Endothelial cell of umbilical vein (primary cell): ENCODE results near the gene SEPTIN7. TPM values are rescaled to one million over a fixed set of nuclear protein-coding genes. Genes with fewer than 3 reads are reported as not detected.

ENCODE experiments used
- BruUV-seq: library from RNA; stranded (reverse); fragments of 400-500 nt; replicated peaks from 2 replicates; lab custom pipeline; 2021; lab: Mats Ljungman, UMichigan
- CTCF ChIA-PET: fragments of 300-600, 350-600 bp; sonication (Branson Sonifier 250); formaldehyde crosslinking; loops from one replicate; lab custom pipeline; 2021; ENCODE audit warnings: antibody characterized with exemption, inconsistent platforms; lab: Charles Lee
- POLR2A ChIA-PET: fragments of 300-600, 350-600 bp; sonication (Branson Sonifier 250); formaldehyde crosslinking; loops from one replicate; lab custom pipeline; 2021; ENCODE audit warnings: antibody characterized with exemption, inconsistent platforms; lab: Charles Lee
- DNase-seq: peaks from one replicate; pipeline ENCODE4 v3.0.0-alpha.2; 2011; ENCODE audit warnings: low read depth, low spot score
- FAIRE-seq: peaks from 2 replicates; lab custom pipeline; 2011; peaks lifted over from hg19 to GRCh38; lab: Jason Lieb, UNC
- H2AFZ ChIP-seq: 2 replicates; pipeline ENCODE4 v1.6.0; 2012; ENCODE audit warnings: low read depth, low read length, control low read depth, inconsistent platforms
- H3K27ac ChIP-seq: 2 replicates; pipeline ENCODE4 v1.5.1; 2011; ENCODE audit warnings: low read depth, mild to moderate bottlenecking, control low read depth, low read length, moderate library complexity; ENCODE audit not compliant: insufficient read depth
- H3K27me3 ChIP-seq, 2 experiments: 2 replicates each; pipeline versions ENCODE4 v1.6.0 to v1.6.1; 2011; ENCODE audit warnings: low read length in 2 of 2, mixed read lengths in 1 of 2; ENCODE audit not compliant: control insufficient read depth in 2 of 2, insufficient read depth in 2 of 2
- H3K36me3 ChIP-seq, 2 experiments: 2 replicates in 1 of 2; 3 replicates in 1 of 2; pipeline ENCODE4 v1.5.1; 2011; ENCODE audit warnings: low read length in 2 of 2, mild to moderate bottlenecking in 1 of 2, moderate library complexity in 1 of 2; ENCODE audit not compliant: control insufficient read depth in 2 of 2, insufficient read depth in 2 of 2; ENCODE audit errors: extremely low read depth in 1 of 2
- H3K4me1 ChIP-seq: 3 replicates; pipeline ENCODE4 v1.5.1; 2011; ENCODE audit warnings: mild to moderate bottlenecking, low read length; ENCODE audit not compliant: control insufficient read depth, insufficient read depth; ENCODE audit errors: extremely low read depth
- H3K4me2 ChIP-seq: 2 replicates; pipeline ENCODE4 v1.6.1; 2011; ENCODE audit warnings: low read length, control low read depth, mixed read lengths; ENCODE audit not compliant: insufficient read depth
- H3K4me3 ChIP-seq, 3 experiments: fragments of 200-600 bp in 1 of 3; sonication (generic), shearing (Covaris generic) in 1 of 3; replicated peaks in 1 of 3; 2 replicates each; pipeline ENCODE4 v1.5.1; 2011 to 2016; ENCODE audit warnings: control low read depth in 3 of 3, low read length in 3 of 3, mild to moderate bottlenecking in 2 of 3, inconsistent platforms in 1 of 3, low read depth in 1 of 3, moderate library complexity in 1 of 3; ENCODE audit not compliant: insufficient read depth in 1 of 3
- H3K79me2 ChIP-seq: 2 replicates; pipeline ENCODE4 v1.6.0; 2012; ENCODE audit warnings: low read length, inconsistent platforms; ENCODE audit not compliant: control insufficient read depth, insufficient read depth
- H3K9ac ChIP-seq: replicated peaks from 2 replicates; pipeline ENCODE3; 2011; ENCODE audit warnings: low read length, control low read depth; ENCODE audit not compliant: insufficient read depth; ENCODE audit errors: extremely low read depth
- H3K9me1 ChIP-seq: replicated peaks from 3 replicates; pipeline ENCODE4 v1.6.0; 2011; ENCODE audit warnings: mild to moderate bottlenecking, low read length; ENCODE audit not compliant: control insufficient read depth, insufficient read depth; ENCODE audit errors: extremely low read depth
- H3K9me3 ChIP-seq: replicated peaks from 2 replicates; pipeline ENCODE4 v1.5.1; 2012; ENCODE audit warnings: low read length, inconsistent platforms; ENCODE audit not compliant: control insufficient read depth, insufficient read depth
- H4K20me1 ChIP-seq: replicated peaks from 2 replicates; pipeline ENCODE3; 2011; ENCODE audit warnings: mild to moderate bottlenecking, low read length; ENCODE audit not compliant: control insufficient read depth, insufficient read depth; ENCODE audit errors: extremely low read depth
- CTCF ChIP-seq, 2 donors: IDR thresholded peaks; 1 replicate in 1 of 2; 2 replicates in 1 of 2; pipeline ENCODE4 v1.5.1; 2011; ENCODE audit warnings: low read length in 2 of 2, mild to moderate bottlenecking in 2 of 2, moderate library complexity in 2 of 2, control low read depth in 1 of 2, inconsistent platforms in 1 of 2, low read depth in 1 of 2; ENCODE audit not compliant: insufficient read depth in 1 of 2; ENCODE audit errors: extremely low read depth in 1 of 2
- EZH2 ChIP-seq: IDR thresholded peaks from 2 replicates; pipeline ENCODE4 v1.6.1; 2012; ENCODE audit warnings: borderline replicate concordance, low read depth, mild to moderate bottlenecking, moderate library complexity, low read length, inconsistent platforms; ENCODE audit not compliant: severe bottlenecking
- FOS ChIP-seq: IDR thresholded peaks from 2 replicates; pipeline ENCODE4 v1.6.1; 2011; ENCODE audit warnings: mild to moderate bottlenecking, low read length, moderate library complexity, borderline replicate concordance; ENCODE audit not compliant: insufficient read depth
- GATA2 ChIP-seq: IDR thresholded peaks from 2 replicates; pipeline ENCODE4 v1.7.0; 2011; ENCODE audit warnings: low read depth, mild to moderate bottlenecking, moderate library complexity, mixed read lengths, low read length; ENCODE audit not compliant: insufficient read length, insufficient read depth
- JUN ChIP-seq: IDR thresholded peaks from 2 replicates; pipeline ENCODE4 v1.6.1; 2011; ENCODE audit warnings: borderline replicate concordance, low read depth; ENCODE audit not compliant: insufficient read length, insufficient read depth
- MAX ChIP-seq: IDR thresholded peaks from 2 replicates; pipeline ENCODE4 v1.6.1; 2011; ENCODE audit not compliant: insufficient read depth, insufficient read length
- MYC ChIP-seq: IDR thresholded peaks from one replicate; pipeline ENCODE4 v1.6.1; 2011; ENCODE audit warnings: mild to moderate bottlenecking, low read depth, low read length
- POLR2A ChIP-seq: IDR thresholded peaks from 2 replicates; pipeline ENCODE4 v1.6.1; 2012; ENCODE audit warnings: low read depth, mild to moderate bottlenecking, control low read depth, low read length
- POLR2AphosphoS5 ChIP-seq: IDR thresholded peaks from 2 replicates; pipeline ENCODE4 v1.6.1; 2012; ENCODE audit warnings: low read depth, mild to moderate bottlenecking, control low read depth, low read length, moderate library complexity; ENCODE audit not compliant: insufficient read depth
- dilution Hi-C: fragments of 300-500 bp; cut with MboI; formaldehyde crosslinking; loops from one replicate; pipeline ENCODE4 v1.15.0; 2019; ENCODE audit warnings: low sequenced_read_pairs; ENCODE audit not compliant: extremely low pct_ligation_motif_present
- intact Hi-C: fragments of 100-400 bp; cut with micrococcal nuclease; formaldehyde crosslinking; loops from one replicate; pipeline ENCODE4 v1.10.0; 2022
- polyA plus RNA-seq, 4 experiments: library from polyadenylated mRNA; depleted of rRNA in 3 of 4; stranded (reverse) in 3 of 4; unstranded in 1 of 4; fragments of >200 nt; gene quantifications; 2 replicates each; pipeline versions ENCODE4 v1.2.1 to v1.2.3, GENCODE V29; 2011 to 2012; ENCODE audit warnings: missing spikeins in 1 of 4
- total RNA-seq: library from RNA; stranded (reverse); gene quantifications from 2 replicates; pipeline ENCODE4 v1.2.3, GENCODE V29; 2021

Gene SEPTIN7
- total and polyA plus RNA-seq, 2 donors (not counting 3 experiments of a cell fraction or from before 2014, with no cell fraction given) = 73.6 to 228 TPM

DNA sequence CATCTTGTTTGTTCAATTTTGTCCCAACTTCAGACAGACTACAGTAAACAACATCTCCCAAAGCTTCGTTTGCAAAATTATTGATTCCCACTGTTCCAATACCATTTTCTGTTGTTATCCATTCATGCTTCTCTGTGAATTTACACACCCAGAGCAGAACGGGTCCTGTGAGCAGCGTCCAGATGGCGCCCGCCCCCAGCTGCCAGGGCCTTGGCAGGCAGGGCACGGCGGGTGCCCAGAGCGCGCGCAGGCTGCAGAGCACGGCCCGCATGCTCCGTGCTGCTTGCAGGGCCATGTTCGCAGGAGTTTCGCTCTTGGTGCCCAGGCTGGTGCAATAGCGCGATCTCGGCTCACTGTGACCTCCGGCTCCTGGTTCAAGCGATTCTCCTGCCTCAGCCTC, 32.5 kb upstream of the SEPTIN7 start:
- H4K20me1 ChIP-seq = no peaks in the 10 kb centered on the region
- no peaks in the 10 kb centered on the region for H3K9me1 ChIP-seq
- H3K27me3 ChIP-seq = no peaks in the 10 kb centered on the region
- intact Hi-C loops (no loop called here), dilution Hi-C loops (no loop called here)
- no peaks in the 10 kb centered on the region for H3K9me3 ChIP-seq
- DNase-seq = no peak
- H3K4me2 ChIP-seq = no peak overlapping the region
- BruUV-seq = no TSS peak
- POLR2A ChIA-PET = no interaction called here
- no peak overlapping the region for H3K9ac ChIP-seq
- H3K36me3 ChIP-seq = no peaks in the 10 kb centered on the region
- H3K27ac ChIP-seq = no peak overlapping the region
- CTCF ChIA-PET = no interaction called here
- no peak for TF ChIP-seq MYC
- no peak for TF ChIP-seq MAX
- TF ChIP-seq JUN = no peak
- TF ChIP-seq POLR2AphosphoS5 = no peak
- TF ChIP-seq POLR2A = no peak
- no peak for TF ChIP-seq FOS
- TF ChIP-seq EZH2 = no peak
- TF ChIP-seq GATA2 = no peak
- TF ChIP-seq CTCF (IDR thresholded peaks at IDR 0.05; ENCODE audit: extremely low read depth in 1 of 2, insufficient read depth in 1 of 2, low read depth in 1 of 2, low read length in 2 of 2) = no peak
- H2AFZ ChIP-seq = no peak overlapping the region
- H3K4me3 ChIP-seq = no peak overlapping the region
- H3K79me2 ChIP-seq = no peaks in the 10 kb centered on the region
- FAIRE-seq = no peak
- no peaks in the 10 kb centered on the region for H3K4me1 ChIP-seq
